ENCODE data around the gene B4GALNT1.
"Not testable (repeated sequence)": the region's sequence is repeated elsewhere in the genome, so short reads cannot be mapped to it uniquely, and the experiment has no call there.

GRCh38 chr12:57669691-57670090 is 36.7 kb upstream of the B4GALNT1 start:
- TF ChIP-seq, protein P1, sequence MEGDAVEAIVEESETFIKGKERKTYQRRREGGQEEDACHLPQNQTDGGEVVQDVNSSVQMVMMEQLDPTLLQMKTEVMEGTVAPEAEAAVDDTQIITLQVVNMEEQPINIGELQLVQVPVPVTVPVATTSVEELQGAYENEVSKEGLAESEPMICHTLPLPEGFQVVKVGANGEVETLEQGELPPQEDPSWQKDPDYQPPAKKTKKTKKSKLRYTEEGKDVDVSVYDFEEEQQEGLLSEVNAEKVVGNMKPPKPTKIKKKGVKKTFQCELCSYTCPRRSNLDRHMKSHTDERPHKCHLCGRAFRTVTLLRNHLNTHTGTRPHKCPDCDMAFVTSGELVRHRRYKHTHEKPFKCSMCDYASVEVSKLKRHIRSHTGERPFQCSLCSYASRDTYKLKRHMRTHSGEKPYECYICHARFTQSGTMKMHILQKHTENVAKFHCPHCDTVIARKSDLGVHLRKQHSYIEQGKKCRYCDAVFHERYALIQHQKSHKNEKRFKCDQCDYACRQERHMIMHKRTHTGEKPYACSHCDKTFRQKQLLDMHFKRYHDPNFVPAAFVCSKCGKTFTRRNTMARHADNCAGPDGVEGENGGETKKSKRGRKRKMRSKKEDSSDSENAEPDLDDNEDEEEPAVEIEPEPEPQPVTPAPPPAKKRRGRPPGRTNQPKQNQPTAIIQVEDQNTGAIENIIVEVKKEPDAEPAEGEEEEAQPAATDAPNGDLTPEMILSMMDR (IDR thresholded peaks at IDR 0.05 in 8 of 11, conservative IDR thresholded peaks at IDR 0.05 in 3 of 11): not testable (repeated sequence)
- TF ChIP-seq POLR2A (IDR thresholded peaks at IDR 0.05): not testable (repeated sequence)
